GM21526 (cell line): Measurements from ENCODE around the gene PRPF6.

Experiments used
- ATAC-seq: cut with Tn5 transposase; IDR thresholded peaks from one replicate; pipeline ENCODE4 v1.9.1; 2021; ENCODE audit warnings: moderate library complexity; ENCODE audit not compliant: unreplicated experiment, low FRiP score

The PRPF6 gene

GRCh38 chr20:64032706-64033624 lies 52.0 kb downstream of the PRPF6 start:
- no peak for ATAC-seq

- ATAC-seq, result no peak
Measured at GRCh38 chr20:64033981-64034493, 53.1 kb downstream of the PRPF6 start.

- no peak for ATAC-seq
Measured at GRCh38 chr20:64035066-64035932, 54.4 kb downstream of the PRPF6 start.

GRCh38 chr20:64035933-64036345 lies 55.0 kb downstream of the PRPF6 start, which contains the start of gene C20orf204:
Gene C20orf204, plus strand, starts transcription at chr20:64036182. Its CDS starts 142 bp downstream, at chr20:64036324.
- ATAC-seq, result no peak

- ATAC-seq, result no peak
Measured at GRCh38 chr20:64036346-64037198, 55.6 kb downstream of the PRPF6 start.

- no peak for ATAC-seq
Measured at GRCh38 chr20:64037199-64037497, 56.2 kb downstream of the PRPF6 start.

- no peak for ATAC-seq
Measured at GRCh38 chr20:64037498-64038213, 56.7 kb downstream of the PRPF6 start.

- ATAC-seq, result peak; percentile 28
Measured at GRCh38 chr20:64038224-64038564, 57.3 kb downstream of the PRPF6 start.

- peak; percentile 37 for ATAC-seq
Measured at GRCh38 chr20:64038565-64039292, 57.8 kb downstream of the PRPF6 start.

GRCh38 chr20:64039293-64040160 lies 58.6 kb downstream of the PRPF6 start:
- no peak for ATAC-seq

GRCh38 chr20:64040231-64041039 lies 59.5 kb downstream of the PRPF6 start:
- no peak for ATAC-seq

GRCh38 chr20:64041040-64041780 lies 60.3 kb downstream of the PRPF6 start:
- no peak for ATAC-seq

GRCh38 chr20:64041781-64042053 lies 60.8 kb downstream of the PRPF6 start:
- no peak for ATAC-seq

- no peak for ATAC-seq
Measured at GRCh38 chr20:64042054-64042781, 61.3 kb downstream of the PRPF6 start.

GRCh38 chr20:64043768-64044167 lies 62.8 kb downstream of the PRPF6 start:
- ATAC-seq, result no peak
